Placental epithelial cell (primary cell): ENCODE measurements around the gene FCRL1. TPM values are rescaled to one million over a fixed set of nuclear protein-coding genes. Genes with fewer than 3 reads are reported as not detected.

Source experiments
- small RNA-seq: library from RNA; depleted of rRNA; stranded (forward); fragments of <200 nt; gene quantifications from one replicate; pipeline ENCODE3, GENCODE V24; 2012
- total RNA-seq: library from RNA; depleted of rRNA; stranded (reverse); fragments of >200 nt; gene quantifications from 2 replicates; pipeline ENCODE4 v1.2.3, GENCODE V29; 2012

FCRL1 gene
- total RNA-seq = not detected in 2 replicates

GRCh38 chr1:157819896-157820295 lies at the start of gene FCRL1:
Gene FCRL1 (minus strand): TSS chr1:157820120. CDS start chr1:157820037, 83 bp downstream.

GRCh38 chr1:157841708-157842107 lies 21.8 kb upstream of the FCRL1 start, which contains the start of gene CD5L:
Gene CD5L (minus strand): TSS chr1:157841808. CDS start chr1:157841701, 107 bp downstream.

GRCh38 chr1:157776971-157777391 lies 42.9 kb downstream of the FCRL1 start, which contains the start of gene FCRL2:
Gene FCRL2 (minus strand): TSS chr1:157777132. CDS start chr1:157777073, 59 bp downstream.

Small RNA genes lying within 50 kb of the gene (small RNA-seq; reads per million reads assigned to genes)
- not detected for gene MRPS21P2

Other genes with a start within 250 kb of the FCRL1 start
- not detected in 2 replicates for gene FCRL4, start 222.0 kb downstream of the FCRL1 start, total RNA-seq
- not detected in 2 replicates for gene FCRL3, start 119.4 kb downstream of the FCRL1 start, total RNA-seq
- not detected in 2 replicates for gene FCRL2, start 43.0 kb downstream of the FCRL1 start, total RNA-seq
- not detected in 2 replicates for gene CD5L, start 21.7 kb upstream of the FCRL1 start, total RNA-seq
- gene KIRREL1, start 173.5 kb upstream of the FCRL1 start, total RNA-seq = 32.6 and 47.0 TPM in 2 replicates